Umbilical cord (tissue), 2 donors: Measurements from ENCODE around the gene GVQW3. TPM values are rescaled to one million over a fixed set of nuclear protein-coding genes. Genes with fewer than 3 reads are reported as not detected.
A peak's percentile ranks its signal among the peaks of the same experiment; 100 is the strongest.
"Not testable (repeated sequence)": the region's sequence is repeated elsewhere in the genome, so short reads cannot be mapped to it uniquely, and the experiment has no call there.

Source experiments
- DNase-seq: peaks from one replicate; pipeline ENCODE4 v3.0.0-alpha.2; 2015; ENCODE audit warnings: low spot score
- total RNA-seq: library from RNA; depleted of rRNA; stranded (reverse); fragments of >200 nt; gene quantifications from one replicate; pipeline ENCODE4 v1.2.3, GENCODE V29; 2014; ENCODE audit warnings: low replicate concordance; ENCODE audit not compliant: insufficient read depth

GVQW3 gene
- total RNA-seq, 1 donor from 2014 or later = 7.0 TPM

DNA sequence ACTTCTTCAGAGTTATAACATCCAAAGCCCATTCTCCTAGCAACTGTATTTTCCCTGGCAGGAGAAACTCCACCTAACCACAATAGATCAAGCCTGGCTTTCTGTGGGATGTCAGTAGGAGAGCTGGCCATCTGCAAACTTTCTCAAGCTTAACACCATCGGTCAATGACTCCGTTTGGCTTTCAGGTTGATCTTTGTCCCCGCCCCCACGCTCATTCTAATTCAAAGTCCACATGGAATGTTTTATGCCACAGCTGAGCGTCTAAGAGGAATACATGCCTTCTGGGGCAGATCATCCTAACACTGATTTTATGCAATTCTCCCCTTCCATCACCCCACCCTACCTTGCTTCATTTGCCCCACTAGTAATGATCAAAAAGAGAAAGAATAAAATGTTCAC is 4.8 kb downstream of the GVQW3 start:
- peak; percentile 30 for DNase-seq

DNA sequence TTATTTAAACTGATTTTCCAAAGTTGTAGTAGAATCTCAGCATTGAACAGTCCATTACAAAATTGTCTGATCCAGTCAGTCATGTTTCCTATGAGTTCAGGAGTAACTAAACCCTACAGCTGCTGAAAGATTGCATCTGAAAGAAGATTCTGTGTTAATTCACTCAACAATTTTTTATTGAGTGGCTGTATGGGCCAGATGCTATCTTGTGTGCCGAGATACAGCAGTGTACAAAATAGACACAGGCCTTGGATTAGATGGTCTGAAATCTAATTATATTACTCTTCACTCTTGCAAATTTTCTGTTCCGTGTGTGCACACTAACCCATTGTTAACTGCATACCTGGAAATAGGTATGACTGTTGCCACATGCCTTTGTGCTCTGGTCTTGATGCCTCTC is 7.3 kb downstream of the GVQW3 start:
- no peak for DNase-seq

DNA sequence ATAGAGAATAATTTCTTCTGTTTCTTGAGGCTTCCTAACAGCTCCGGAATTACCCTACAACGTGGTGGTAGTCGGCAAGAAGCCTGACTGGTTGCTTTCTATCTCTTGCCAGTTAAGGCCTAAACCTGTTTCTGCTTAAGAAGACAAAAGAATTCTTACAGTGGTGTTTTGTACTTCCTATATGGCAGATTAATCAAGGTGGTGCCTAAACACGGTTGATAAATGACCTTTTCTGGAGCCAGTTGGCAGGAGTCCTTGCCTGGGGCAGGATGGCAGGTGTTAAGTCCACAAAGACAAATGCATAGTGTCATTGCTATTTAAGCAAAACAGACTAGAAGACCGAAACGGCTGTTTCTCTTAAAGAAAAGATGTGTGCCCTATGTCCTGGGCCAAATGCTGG is 9.9 kb downstream of the GVQW3 start:
- DNase-seq = peak; percentile 17

DNA sequence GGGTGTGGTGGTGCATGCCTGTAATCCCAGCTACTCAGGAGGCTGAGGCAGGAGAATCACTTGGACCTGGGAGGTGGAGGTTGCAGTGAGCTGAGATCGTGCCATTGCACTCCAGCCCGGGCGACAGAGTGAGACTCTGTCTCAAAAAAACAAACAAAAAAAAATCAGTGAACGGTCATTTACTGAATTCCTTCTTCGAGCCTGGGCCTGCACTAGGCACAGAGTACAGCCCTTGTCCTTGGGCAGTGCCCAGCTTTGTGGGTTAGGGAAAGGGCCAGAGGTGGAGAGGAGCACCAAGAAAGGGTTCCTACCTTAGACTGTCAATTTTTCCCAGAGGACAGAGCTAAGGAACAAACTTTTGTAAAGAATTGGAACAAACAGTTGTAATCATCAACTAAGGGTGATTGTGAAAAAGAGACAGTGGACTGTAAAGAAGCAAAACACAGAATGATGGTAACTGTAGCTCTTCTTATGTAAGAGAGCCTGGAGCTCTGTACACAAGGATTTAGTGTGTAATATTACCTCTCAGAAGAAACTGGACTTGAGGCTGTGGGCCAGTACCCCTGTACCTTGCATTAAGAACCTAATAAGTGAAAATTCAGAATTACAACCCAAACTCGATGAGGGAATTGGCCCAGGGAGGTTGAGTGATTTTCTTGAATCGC is 10.8 kb downstream of the GVQW3 start:
- DNase-seq = no peak

DNA sequence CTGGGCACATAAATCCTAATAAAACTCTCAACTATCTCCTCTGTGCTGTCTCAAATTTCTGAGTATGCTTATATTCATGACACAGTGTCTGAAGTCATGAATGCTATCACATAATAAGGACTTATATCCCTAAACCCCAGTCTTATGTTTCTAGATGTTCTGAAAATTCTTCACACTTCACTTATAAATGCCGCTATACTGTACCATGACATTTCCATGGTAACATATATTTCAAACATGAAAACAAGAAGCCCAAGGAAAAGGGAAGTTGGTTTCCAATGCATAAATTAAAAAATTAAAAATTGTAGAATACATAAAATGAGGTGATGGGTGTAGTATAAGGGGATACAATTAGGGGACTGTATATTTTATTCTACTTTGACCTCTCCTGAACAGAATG is 11.7 kb downstream of the GVQW3 start:
- DNase-seq = peak; percentile 84

DNA sequence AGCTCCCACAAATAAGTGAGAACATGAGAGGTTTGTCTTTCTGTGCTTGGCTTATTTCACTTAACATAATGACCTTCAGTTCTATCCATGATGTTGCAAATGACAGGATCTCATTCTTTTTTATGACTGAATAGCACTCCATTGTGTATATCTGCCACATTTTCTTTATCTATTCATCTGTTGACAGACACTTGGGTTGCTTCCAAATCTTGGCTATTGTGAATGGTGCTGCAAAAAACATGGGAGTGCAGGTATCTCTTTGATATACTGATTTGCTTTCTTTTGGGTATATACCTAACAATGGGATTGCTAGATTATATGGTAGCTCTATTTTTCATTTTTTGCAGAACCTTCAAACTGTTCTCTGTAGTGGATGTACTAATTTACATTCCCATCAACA is 13.3 kb downstream of the GVQW3 start:
- no peak for DNase-seq

DNA sequence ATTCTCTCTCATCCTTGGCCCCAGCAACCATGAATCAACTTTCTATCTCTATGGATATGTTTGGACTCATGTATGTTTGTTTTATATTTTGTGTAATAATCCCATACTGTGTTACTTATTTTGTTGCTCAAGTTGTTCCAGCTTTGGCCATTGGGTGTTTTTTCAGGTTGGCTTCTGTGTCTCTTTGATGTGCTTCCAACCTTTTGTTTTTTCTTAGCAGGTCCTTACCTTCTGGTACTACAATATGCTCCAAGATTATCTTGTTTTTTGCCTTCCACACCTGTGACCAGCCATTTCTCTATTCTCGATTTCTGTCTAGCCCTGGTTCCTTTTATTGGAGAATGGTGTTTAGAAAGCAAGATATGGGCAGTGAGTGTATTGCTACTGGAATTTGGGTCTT is 14.2 kb downstream of the GVQW3 start:
- DNase-seq = no peak

DNA sequence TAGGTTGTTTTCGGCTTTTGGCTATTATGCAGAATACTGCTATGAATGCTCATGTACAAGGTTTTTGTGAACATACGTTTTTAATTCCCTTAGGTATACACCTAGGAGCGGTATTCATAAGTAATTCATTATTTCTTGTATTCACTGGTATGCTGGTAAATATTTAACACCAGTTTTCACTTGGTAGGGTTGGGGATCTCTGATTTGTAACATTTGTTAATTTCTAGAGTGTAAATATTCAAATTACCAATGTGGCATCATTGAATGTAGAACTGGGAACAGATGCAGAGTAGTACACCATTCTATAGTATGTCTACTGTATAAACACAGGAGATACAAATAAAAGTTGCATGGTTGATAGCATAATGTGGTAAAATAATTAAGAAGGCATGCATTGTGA is 16.3 kb downstream of the GVQW3 start:
- DNase-seq = no peak

DNA sequence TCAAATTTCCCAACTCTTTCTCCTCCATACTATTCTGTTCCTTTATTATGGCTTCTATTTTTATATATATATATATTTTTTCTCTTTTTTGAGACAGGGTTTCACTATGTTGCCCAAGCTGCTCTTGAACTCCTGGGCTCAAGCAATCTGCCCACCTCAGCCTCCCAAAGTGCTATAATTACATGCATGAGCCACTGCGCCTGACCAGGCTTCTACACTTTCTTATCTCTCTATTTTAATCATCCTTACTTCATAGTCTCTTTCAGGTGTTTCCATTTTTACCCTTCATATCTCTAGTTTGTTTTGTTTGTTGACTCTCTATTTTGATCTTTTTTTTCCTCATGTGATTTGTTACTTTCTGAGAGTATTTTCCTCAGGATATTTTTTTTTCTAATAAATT is 19.8 kb downstream of the GVQW3 start:
- no peak for DNase-seq

DNA sequence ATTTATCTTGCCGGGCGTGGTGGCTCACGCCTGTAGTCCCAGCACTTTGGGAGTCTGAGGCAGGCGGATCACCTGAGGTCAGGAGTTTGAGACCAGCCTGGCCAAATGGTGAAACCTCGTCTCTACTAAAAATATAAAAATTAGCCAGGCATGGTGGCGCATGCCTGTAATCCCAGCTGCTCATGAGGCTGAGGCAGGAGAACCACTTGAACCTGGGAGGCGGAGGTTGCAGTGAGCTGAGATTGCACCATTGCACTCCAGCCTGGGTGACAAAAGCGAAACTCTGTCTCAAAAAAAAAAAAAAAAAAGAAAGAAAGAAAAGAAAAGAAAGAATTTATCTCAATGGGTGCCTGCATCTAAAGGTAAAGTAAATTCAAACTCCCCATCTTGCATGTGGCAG is 20.4 kb downstream of the GVQW3 start:
- not testable (repeated sequence) for DNase-seq

DNA sequence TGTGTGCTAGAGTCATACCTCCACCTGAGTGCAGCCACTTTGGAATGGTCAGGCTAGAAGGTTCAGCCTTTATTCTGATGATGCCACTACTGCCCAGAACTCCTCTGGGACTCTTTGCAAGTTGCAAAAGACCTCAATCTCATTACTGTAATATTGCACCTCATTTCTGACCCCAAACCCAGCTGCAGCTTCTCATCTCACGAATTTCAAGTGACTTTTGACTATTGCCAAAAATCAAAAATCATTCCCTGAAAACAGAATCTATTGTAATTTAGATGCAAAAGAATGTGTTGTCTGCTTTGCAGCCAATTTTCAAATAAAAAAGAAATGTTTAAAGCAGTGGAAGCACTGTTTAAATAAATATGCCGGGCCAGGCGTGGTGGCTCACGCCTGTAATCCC is 25.2 kb downstream of the GVQW3 start:
- no peak for DNase-seq

DNA sequence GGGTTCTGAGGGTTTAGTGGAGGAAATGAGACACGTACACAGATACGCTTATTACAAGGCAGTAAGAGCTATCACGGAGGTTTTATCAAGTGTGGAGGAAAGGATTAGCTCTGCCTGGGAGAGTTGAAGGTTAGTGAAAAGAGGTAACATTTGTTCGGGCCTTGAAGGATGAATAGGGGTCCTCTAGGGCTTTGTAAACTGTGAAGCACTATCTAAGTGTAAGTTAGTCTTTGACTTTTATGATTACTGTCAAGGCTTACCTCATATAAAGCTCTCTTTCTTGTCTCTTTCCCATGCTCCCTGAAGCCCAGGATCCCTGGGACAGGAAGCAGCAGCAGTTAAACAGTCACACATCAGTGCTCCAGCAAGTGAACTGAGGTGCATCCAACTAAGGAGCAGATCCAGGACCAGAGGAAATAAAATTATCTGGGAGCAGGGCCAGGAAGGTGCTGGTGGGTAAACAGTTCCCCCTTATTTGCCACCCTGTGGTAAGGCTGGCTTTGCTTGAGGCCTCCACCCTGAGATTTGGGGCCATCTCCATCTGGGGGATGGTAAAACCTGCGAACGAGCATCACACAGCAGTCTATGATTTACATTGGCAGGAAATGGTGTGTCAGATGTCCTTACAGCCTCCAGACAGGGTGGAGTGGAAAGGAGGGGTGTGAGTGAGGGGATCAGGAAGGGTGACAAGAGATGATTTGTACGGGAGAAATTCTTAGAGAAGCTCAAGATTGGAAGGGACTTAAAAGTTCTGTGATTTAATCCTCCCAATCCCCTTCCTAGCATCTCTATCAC is 27.2 kb downstream of the GVQW3 start:
- no peak for DNase-seq

DNA sequence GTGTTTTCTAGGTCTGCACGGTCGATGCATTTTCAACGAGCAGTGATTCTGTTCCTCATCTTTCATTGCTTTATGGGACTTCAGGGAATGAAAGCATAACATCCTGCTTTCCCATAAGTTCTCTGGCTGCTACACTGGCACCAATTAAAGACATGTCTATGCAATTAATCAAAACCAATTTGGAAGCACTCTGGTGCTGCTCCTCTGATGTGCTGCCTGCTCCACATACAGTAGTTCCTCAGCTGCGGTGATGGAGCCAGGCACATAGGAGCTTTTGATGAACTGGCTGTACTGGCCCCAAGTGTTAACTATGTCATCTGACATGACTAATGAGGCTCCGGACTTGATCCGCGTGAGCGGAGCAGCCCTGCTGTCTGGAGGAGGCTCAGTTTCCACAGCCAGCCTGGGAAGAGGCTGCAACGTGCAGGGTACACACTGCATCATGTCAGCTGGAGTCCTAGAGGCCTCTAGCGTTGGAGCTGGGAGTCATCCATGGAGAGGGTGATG is 29.8 kb downstream of the GVQW3 start:
- DNase-seq = no peak

DNA sequence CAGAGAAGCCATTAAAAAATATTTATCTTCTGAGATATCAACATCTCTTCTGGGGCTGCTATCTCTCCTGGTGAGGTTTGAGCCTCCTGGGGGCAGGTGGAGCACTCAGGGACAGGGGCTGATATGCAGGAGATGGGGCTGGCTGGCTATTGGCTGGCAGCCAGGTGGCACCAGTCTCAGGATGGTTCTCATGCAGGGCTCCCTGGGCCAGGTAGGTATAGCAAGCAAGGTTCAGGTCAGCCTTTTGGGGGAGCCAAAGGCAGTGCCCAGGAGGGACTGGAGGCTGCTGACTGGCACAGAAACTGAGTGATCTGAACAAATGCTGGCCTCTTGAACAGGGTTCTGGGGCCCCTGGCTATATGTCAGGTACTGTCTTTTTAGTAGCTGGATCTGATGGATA is 34.0 kb downstream of the GVQW3 start:
- no peak for DNase-seq

DNA sequence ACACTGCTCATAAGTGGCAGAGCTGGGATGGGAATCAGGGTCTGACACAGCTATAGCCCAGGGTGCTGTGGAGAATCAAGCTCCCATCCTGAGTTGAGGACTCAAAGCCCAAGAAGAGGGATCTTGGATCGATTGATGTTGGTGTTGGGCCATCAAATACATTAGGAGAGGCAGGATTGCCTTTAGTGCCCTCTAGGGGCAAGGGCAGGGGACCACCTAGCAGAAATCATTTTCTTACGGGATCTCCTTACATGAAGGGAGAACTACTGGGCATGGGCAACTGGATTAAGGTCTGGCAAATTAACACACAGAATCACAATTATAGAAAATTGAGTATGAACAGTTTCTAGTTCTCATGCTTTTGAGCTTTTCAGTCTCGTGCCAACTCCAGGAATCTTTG is 38.8 kb downstream of the GVQW3 start:
- DNase-seq = no peak

DNA sequence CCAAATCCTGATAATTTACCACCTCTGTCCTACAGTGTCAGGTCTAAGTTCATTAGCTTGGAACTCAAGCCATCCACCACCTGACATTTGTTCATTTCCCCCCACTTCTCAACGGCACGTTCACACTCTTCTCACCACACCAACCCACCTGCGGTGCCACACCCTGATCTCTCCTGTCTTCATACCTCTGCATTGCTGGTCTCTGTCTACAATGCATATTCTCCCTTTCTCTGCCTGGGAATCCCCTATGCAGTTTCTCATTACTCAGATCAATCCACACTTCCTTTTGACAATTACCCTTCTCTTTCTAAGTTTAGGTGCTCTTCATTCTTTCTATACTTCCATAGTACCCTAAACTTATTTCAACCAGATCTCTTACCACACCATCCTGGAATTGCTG is 43.3 kb downstream of the GVQW3 start:
- DNase-seq = no peak

DNA sequence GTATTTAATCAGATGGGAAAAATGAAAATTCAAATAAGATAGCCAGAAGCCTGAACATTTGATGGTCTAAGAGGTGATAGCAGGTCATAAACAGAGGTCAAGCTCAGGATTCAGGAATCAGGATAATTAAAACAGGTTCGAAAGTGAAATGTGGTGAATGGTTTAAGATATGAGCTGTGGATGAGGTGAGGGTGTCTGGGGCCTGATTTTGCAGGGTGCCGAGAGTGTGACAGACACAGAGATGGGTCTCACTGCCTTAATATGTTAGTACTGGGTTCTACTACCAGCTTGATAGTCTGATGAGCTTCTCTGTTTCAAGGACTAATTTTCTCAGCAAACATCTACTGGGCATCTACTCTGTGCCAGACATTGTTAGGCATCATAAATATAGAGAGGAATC is 43.8 kb downstream of the GVQW3 start:
- no peak for DNase-seq

DNA sequence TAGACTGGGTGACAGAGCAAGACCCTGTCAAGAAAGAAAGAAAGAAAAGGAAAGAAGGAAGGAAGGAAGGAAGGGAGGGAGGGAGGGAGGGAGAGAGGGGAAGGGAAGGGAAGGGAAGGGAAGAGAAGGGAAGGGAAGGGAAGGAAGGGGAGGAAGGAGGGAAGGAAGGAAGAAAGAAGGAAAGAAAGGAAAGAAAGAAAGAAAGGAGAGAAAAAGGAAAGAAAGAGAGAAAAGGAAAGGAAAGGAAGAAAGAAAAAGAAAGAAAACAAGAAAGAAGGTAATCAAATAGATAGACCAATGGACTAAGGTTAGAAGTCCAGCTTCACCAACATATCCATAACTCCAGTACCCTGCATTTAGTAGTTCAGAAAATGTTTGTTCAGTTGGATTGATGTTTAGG is 45.5 kb downstream of the GVQW3 start:
- no peak for DNase-seq

DNA sequence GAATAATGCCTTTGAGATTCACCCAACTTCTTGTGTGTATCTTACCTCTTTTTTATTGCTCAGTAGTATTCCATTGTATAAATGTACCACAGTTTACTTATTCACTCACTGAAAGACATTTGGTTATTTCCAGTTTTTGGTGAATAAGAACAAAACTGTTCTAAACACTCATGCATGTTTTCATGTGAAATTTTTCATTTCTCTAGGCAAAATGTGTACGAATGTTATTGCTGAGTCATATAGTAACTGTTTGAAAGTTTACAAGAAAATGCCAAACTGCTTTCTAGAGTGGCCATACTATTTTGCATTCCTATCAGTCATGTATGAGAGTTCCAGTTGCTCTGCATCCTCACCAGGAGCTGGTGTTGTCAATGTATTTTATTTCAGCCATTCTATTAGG is 54.9 kb downstream of the GVQW3 start:
- DNase-seq = no peak

DNA sequence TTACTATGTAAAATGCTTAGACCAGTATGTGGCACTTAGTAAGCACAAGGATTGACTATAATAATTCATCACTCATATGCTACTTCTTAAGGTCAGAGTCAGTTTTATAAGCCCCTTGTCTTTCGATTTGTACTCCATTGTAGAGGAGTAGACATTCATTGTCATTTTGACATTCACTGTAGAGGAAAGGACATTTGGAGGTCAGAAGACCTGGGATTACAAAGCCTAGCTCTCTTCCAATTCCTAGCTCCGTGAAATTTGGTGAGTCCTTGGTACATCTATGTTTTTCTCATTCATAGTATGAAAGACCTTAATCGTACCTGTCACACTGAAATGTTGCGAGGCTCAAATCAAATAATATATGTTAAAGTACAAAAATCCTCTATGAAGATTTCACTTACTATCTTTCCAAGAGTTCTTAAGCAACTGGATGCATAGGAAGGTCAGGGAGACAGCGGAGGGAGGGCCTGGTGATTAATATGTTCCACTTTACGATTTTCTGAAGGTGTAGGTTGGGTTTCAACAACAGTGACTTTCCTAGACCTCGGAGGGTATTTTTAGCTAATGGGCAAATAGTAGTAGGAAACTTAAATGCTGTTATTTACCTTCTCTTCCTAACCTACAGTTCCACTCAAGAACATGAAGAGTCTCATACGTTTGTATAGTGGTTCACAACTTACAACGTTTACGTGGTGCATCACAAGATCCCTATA is 62.3 kb downstream of the GVQW3 start:
- peak; percentile 2 for DNase-seq

DNA sequence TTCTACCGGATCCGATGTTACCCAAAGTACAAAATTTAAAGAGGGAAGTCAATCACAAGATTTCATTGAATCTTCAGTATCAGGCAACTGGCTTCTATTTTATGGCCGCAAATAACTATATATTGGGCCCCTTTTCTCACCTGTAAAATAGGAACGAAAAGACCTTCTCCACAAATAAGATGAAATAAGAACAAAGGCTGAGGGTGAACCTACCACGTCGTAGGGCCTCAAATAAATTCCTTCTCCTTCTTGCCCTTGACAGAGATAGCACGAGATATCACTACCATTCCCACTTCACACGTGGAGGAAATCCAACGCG is 62.9 kb downstream of the GVQW3 start:
- DNase-seq = no peak

DNA sequence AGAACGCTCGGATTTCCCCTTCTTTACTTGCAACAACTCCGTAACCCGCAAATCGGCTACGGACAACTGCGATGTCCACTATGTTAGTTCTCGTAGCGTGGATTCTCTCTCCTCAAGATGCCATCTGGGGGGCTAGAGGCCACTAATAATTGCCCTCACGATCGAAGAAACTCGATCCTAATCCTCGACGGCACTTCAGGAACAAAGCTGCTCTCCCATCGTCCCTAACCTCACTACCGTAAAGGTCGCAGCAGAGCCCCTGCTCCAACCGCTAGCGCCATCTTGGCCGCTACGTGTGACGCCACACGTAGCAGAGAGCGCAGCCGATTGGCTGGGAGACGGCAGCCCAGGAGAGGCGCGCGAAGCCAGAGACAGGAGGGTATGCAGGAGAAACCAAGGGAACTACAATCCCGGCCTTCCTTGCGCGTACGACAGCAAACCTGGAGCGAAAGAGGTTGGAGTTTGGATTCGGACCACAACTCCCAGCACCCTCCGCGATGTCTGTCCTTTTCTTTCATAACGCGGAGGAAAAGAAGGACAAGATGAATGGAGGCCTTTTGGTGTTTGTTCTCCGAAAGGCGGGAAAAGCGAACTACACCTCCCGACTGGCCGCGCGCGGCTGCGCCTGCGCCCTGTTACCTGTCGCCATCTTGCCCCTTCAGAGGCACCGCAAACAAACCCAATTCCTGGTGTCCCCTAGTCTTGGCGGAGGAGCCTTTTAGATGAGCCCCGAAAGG is 63.4 kb downstream of the GVQW3 start, which contains the start of gene EMSY:
Gene EMSY (plus strand): TSS at position 635 of the 737 bp plus-strand sequence. CDS start 1,921 bp downstream, outside the sequence.
- DNase-seq = peak; percentile 100
